Choroid plexus epithelial cell (primary cell): Measurements from ENCODE around the gene ELMO1.

Experiments used
- DNase-seq: peaks from one replicate; pipeline ENCODE4 v3.0.0-alpha.2; 2010; ENCODE audit warnings: low read depth
- H3K4me3 ChIP-seq: 2 replicates; pipeline ENCODE4 v1.5.1; 2011; ENCODE audit warnings: low read depth, mild to moderate bottlenecking, control low read depth, low read length, moderate library complexity
- CTCF ChIP-seq: conservative IDR thresholded peaks from 2 replicates; pipeline ENCODE4 v1.5.1; 2011; ENCODE audit warnings: low read depth, mild to moderate bottlenecking, control low read depth, inconsistent platforms, low read length, moderate library complexity

Gene ELMO1

GRCh38 chr7:36904802-36905201, 543.9 kb downstream of the ELMO1 start:
- TF ChIP-seq CTCF: no peak
- no peak for DNase-seq
- no peak overlapping the region for H3K4me3 ChIP-seq

- no peak overlapping the region for H3K4me3 ChIP-seq
- no peak for TF ChIP-seq CTCF
- DNase-seq: no peak
Observed at GRCh38 chr7:36904101-36904500, 544.6 kb downstream of the ELMO1 start.

DNA sequence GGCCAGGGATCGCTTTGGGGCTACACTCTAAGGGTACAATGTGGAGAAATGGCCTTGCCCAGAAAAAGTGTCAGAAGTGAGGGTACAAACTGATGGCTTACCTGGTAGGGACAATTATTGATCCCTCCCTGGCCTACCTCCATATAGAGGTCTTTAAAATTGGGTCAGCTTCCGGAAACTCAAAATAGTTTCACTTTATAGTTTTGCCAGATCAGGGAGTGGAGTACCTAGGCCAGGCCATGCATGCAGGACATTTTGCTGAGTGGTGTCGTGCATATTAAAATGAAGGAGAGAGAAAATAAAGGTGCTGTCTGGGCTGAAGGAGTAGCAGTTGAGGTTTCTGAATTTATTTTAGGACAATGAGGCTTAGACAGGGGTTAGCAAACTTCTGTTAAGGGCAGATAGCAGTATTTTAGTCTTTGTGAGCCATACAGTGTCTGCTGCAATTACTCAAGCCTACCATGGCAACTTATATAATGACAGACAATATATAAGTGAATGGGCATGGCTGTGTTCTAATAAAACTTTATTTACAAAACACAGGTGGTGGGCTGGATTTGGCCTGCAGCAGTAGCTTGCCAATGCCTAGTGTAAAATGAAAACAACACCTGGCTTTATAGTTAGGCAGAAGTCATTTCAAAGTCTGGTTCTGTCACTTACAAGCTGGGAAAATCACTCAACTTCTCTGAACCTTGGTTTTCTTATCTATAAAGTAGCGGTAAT, 547.5 kb downstream of the ELMO1 start:
- no peak overlapping the region for H3K4me3 ChIP-seq
- no peak for DNase-seq
- TF ChIP-seq CTCF: no peak

GRCh38 chr7:36898186-36898585, 550.5 kb downstream of the ELMO1 start:
- H3K4me3 ChIP-seq: no peak overlapping the region
- no peak for DNase-seq
- no peak for TF ChIP-seq CTCF

GRCh38 chr7:36896956-36897590, 551.6 kb downstream of the ELMO1 start:
- no peak for DNase-seq
- TF ChIP-seq CTCF: no peak
- no peak overlapping the region for H3K4me3 ChIP-seq

DNA sequence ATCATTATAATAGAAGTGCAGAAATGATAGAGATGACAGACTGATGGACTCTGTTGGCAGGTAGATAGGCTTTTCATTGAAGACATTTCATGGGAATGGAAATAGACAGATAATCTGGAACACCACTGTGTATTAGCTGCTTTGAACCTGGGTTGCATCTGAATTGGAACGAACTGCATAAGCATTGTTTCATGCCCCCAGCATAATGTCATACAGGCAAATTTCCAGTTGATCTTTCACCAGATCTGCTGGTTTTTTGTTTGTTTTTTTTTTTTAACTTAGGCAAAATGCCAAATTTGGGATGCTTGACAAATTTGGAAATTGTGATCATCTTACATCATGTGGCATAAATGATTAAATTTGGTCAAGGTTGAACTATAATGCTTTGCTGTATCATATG, 552.2 kb downstream of the ELMO1 start:
- no peak for DNase-seq
- H3K4me3 ChIP-seq: no peak overlapping the region
- no peak for TF ChIP-seq CTCF

DNA sequence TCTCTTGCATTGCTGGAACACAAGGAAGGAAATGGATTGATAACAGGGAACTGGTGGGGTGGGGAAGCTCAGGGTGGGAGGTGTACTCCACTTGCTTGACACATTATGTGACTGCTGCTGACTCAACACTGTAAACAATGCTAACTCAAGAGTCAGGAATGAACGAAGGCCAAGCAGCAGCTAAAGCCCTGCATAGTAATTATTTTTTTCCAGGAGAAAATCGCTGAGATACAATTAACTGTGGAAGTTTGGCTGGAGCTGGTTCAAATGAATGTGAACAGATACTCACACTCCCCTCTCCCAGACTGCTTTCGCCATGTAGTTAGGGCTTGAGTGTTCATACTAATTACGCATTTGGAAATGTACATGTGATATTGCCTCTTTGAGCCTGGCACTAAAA, 553.5 kb downstream of the ELMO1 start:
- no peak for DNase-seq
- no peak overlapping the region for H3K4me3 ChIP-seq
- no peak for TF ChIP-seq CTCF
